H1 (cell line): ENCODE measurements around the gene RNF10. TPM values are rescaled to one million over a fixed set of nuclear protein-coding genes. Genes with fewer than 3 reads are reported as not detected.

Experiments
- ATF2 ChIP-seq: IDR thresholded peaks from 2 replicates; pipeline ENCODE4 v1.6.1; 2012; ENCODE audit warnings: low read length, inconsistent platforms
- BACH1 ChIP-seq: IDR thresholded peaks from 2 replicates; pipeline ENCODE4 v1.6.1; 2012; ENCODE audit warnings: low read length, improper control_type of control experiment
- CEBPB ChIP-seq: IDR thresholded peaks from 2 replicates; pipeline ENCODE4 v1.6.1; 2012; ENCODE audit warnings: low read depth, low read length
- CHD1 ChIP-seq: IDR thresholded peaks from 2 replicates; pipeline ENCODE4 v1.6.1; 2012; ENCODE audit warnings: low read depth, low read length, improper control_type of control experiment
- CTCF ChIP-seq, 3 experiments: IDR thresholded peaks; 1 replicate in 2 of 3; 2 replicates in 1 of 3; pipeline versions ENCODE4 v1.5.1 to v1.6.1; 2011; ENCODE audit warnings: low read length in 3 of 3, mild to moderate bottlenecking in 3 of 3, inconsistent platforms in 2 of 3, low read depth in 1 of 3, moderate library complexity in 1 of 3; ENCODE audit not compliant: insufficient read depth in 1 of 3; ENCODE audit errors: control extremely low read depth in 1 of 3
- EGR1 ChIP-seq: IDR thresholded peaks from 2 replicates; pipeline ENCODE4 v1.6.1; 2011; ENCODE audit warnings: low read depth, low read length, borderline replicate concordance
- FOSL1 ChIP-seq: IDR thresholded peaks from 2 replicates; pipeline ENCODE4 v1.6.1; 2011; ENCODE audit warnings: mild to moderate bottlenecking, low read depth, low read length, moderate library complexity; ENCODE audit not compliant: insufficient read depth
- HDAC2 ChIP-seq, 2 experiments: fragments of 300-600 bp in 1 of 2; sonication (generic) in 1 of 2; IDR thresholded peaks; 2 replicates each; pipeline ENCODE4 v1.6.1; 2011 to 2012; ENCODE audit warnings: low read depth in 2 of 2, low read length in 2 of 2, mild to moderate bottlenecking in 2 of 2, moderate library complexity in 2 of 2, borderline replicate concordance in 1 of 2, inconsistent platforms in 1 of 2
- JUN ChIP-seq: IDR thresholded peaks from 2 replicates; pipeline ENCODE4 v1.6.1; 2011; ENCODE audit warnings: low read depth, mild to moderate bottlenecking, improper control_type of control experiment, low read length
- NANOG ChIP-seq: IDR thresholded peaks from 2 replicates; pipeline ENCODE4 v1.6.1; 2011; ENCODE audit warnings: low read length, low read depth, mild to moderate bottlenecking, inconsistent platforms; ENCODE audit not compliant: insufficient read depth, poor library complexity, severe bottlenecking
- PHF8 ChIP-seq: fragments of 200-600 bp; sonication (generic); conservative IDR thresholded peaks from 2 replicates; pipeline ENCODE4 v1.7.1; 2012; ENCODE audit warnings: low read depth, mild to moderate bottlenecking, inconsistent platforms, low read length, moderate library complexity
- RFX5 ChIP-seq: IDR thresholded peaks from 2 replicates; pipeline ENCODE4 v1.6.1; 2011; ENCODE audit warnings: low read depth, low read length, improper control_type of control experiment, borderline replicate concordance
- SAP30 ChIP-seq: fragments of 300-600 bp; sonication (generic); IDR thresholded peaks from 2 replicates; pipeline ENCODE4 v1.7.1; 2012; ENCODE audit warnings: low read length, moderate library complexity, mild to moderate bottlenecking, inconsistent platforms; ENCODE audit not compliant: insufficient read depth, insufficient replicate concordance
- SIX5 ChIP-seq: IDR thresholded peaks from 2 replicates; pipeline ENCODE4 v1.6.1; 2011; ENCODE audit warnings: mild to moderate bottlenecking, low read depth, low read length
- SP1 ChIP-seq: IDR thresholded peaks from 2 replicates; pipeline ENCODE4 v1.6.1; 2011; ENCODE audit warnings: low read depth, low read length
- SP2 ChIP-seq: IDR thresholded peaks from 2 replicates; pipeline ENCODE4 v1.6.1; 2012; ENCODE audit warnings: mild to moderate bottlenecking, low read length, inconsistent platforms
- SP4 ChIP-seq: IDR thresholded peaks from 2 replicates; pipeline ENCODE4 v1.6.1; 2012; ENCODE audit warnings: low read length, inconsistent platforms
- SRF ChIP-seq: IDR thresholded peaks from 2 replicates; pipeline ENCODE4 v1.6.1; 2011; ENCODE audit warnings: mild to moderate bottlenecking, low read depth, low read length, moderate library complexity
- TBP ChIP-seq: IDR thresholded peaks from 2 replicates; pipeline ENCODE4 v1.6.1; 2011; ENCODE audit warnings: low read depth, low read length, improper control_type of control experiment
- YY1 ChIP-seq: IDR thresholded peaks from 2 replicates; pipeline ENCODE4 v1.6.1; 2011; ENCODE audit warnings: low read depth, mild to moderate bottlenecking, low read length
- polyA plus RNA-seq, 7 experiments: library from polyadenylated mRNA; depleted of rRNA in 3 of 7; stranded (reverse) in 5 of 7; unstranded in 2 of 7; fragments of >200 nt in 5 of 7; fragments of 200-250 nt in 2 of 7; gene quantifications; 1 replicate in 5 of 7; 2 replicates in 1 of 7; 4 replicates in 1 of 7; pipeline versions ENCODE4 v1.2.1 to v1.2.3, GENCODE V29; 2011 to 2013; ENCODE audit warnings: missing spikeins in 2 of 7, mixed read lengths in 2 of 7
- total RNA-seq: library from RNA; stranded (reverse); fragmentation: NEBNext Ultra II Directional; extraction: Animal tissue kit (Norgen Biotek cat#: 25700); gene quantifications from 2 replicates; pipeline ENCODE4 v1.2.1, GENCODE V29; 2021
- TF ChIP-seq, protein P1 (sequence below): IDR thresholded peaks from 2 replicates; pipeline ENCODE4 v1.6.1; 2012; ENCODE audit warnings: inconsistent platforms

The RNF10 gene
- total and polyA plus RNA-seq, 2 of the 8 experiments (the other 6 are each of a cell fraction or from before 2014, with no cell fraction given): 71.6 to 171 TPM

GRCh38 chr12:120583478-120584030, 49.4 kb downstream of the RNF10 start (continued):
- TF ChIP-seq TBP: no peak
- no peak for TF ChIP-seq NANOG
- no peak for TF ChIP-seq FOSL1
- peak; percentile 88 to 94 (median 91) for TF ChIP-seq CTCF (IDR thresholded peaks at IDR 0.05; ENCODE audit: control extremely low read depth in 1 of 3, insufficient read depth in 1 of 3, low read depth in 1 of 3, low read length in 3 of 3)
- no peak for TF ChIP-seq SRF
- no peak for TF ChIP-seq SP1
- no peak for TF ChIP-seq RFX5
- no peak; the same call in 1 of the 2 replicates for TF ChIP-seq ATF2
- no peak for TF ChIP-seq CEBPB
- TF ChIP-seq EGR1: no peak
- no peak for TF ChIP-seq SIX5
- no peak for TF ChIP-seq CHD1
- TF ChIP-seq SP2: no peak
- no peak for TF ChIP-seq JUN
- no peak for TF ChIP-seq SAP30
- TF ChIP-seq PHF8: no peak
- no peak for TF ChIP-seq BACH1
- TF ChIP-seq, protein P1, sequence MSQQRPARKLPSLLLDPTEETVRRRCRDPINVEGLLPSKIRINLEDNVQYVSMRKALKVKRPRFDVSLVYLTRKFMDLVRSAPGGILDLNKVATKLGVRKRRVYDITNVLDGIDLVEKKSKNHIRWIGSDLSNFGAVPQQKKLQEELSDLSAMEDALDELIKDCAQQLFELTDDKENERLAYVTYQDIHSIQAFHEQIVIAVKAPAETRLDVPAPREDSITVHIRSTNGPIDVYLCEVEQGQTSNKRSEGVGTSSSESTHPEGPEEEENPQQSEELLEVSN: no peak
- TF ChIP-seq SP4: no peak
- TF ChIP-seq HDAC2 (IDR thresholded peaks at IDR 0.05; ENCODE audit: borderline replicate concordance in 1 of 2, low read depth in 2 of 2, low read length in 2 of 2): peak in 1 of 2 experiments; percentile 17; a peak in 1 of 4 replicates
- TF ChIP-seq YY1: peak; percentile 5; the same call in 1 of the 2 replicates
